ENCODE data around the gene ME1.

- no peak for TF ChIP-seq CTCF (conservative IDR thresholded peaks at IDR 0.05 in 1 of 2, IDR thresholded peaks at IDR 0.05 in 1 of 2; ENCODE audit: extremely low read depth in 1 of 2, insufficient read depth in 1 of 2, low read depth in 1 of 2, low read length in 2 of 2)
- no peak for TF ChIP-seq EZH2 (IDR thresholded peaks at IDR 0.05; ENCODE audit: borderline replicate concordance, low read length)
Measured at GRCh38 chr6:83479389-83479788, 48.5 kb upstream of the ME1 start.

All from mammary epithelial cell (primary cell).